T-helper 1 cell treated with Interleukin-12 subunit alpha and Interleukin-12 subunit beta and Interleukin-4 antibody, amounts not matched to agents 30 μg/mL and 1 μg/mL, for 36 hours (primary cell): ENCODE results near the gene DAPP1.

Experiments
- H3K27ac Mint-ChIP-seq: one replicate; pipeline ENCODE4 v1.8.0; 2021; ENCODE audit warnings: mild to moderate bottlenecking, mixed read lengths
- H3K27me3 Mint-ChIP-seq: one replicate; pipeline ENCODE4 v1.8.0; 2021; ENCODE audit warnings: low read depth, mixed read lengths
- H3K36me3 Mint-ChIP-seq: one replicate; pipeline ENCODE4 v1.8.0; 2021; ENCODE audit warnings: low read depth, mixed read lengths
- H3K4me1 Mint-ChIP-seq: one replicate; pipeline ENCODE4 v1.8.0; 2021; ENCODE audit warnings: low read depth, mixed read lengths
- H3K4me3 Mint-ChIP-seq: one replicate; pipeline ENCODE4 v1.8.0; 2021; ENCODE audit warnings: mild to moderate bottlenecking, moderate library complexity, mixed read lengths
- H3K9me3 Mint-ChIP-seq: one replicate; pipeline ENCODE4 v1.8.0; 2021; ENCODE audit warnings: mixed read lengths

DAPP1 gene

GRCh38 chr4:99832758-99833157, 16.1 kb downstream of the DAPP1 start:
- Mint-ChIP-seq H3K36me3 (peaks cover 25% of the 10 kb centered on the region), H3K4me3 (no peak overlapping the region), H3K9me3 (no peaks in the 10 kb centered on the region)

GRCh38 chr4:99833756-99834155, 17.1 kb downstream of the DAPP1 start:
- no peak overlapping the region for H3K4me3 Mint-ChIP-seq
- peaks cover 24% of the 10 kb centered on the region for H3K36me3 Mint-ChIP-seq
- no peak overlapping the region for H3K27ac Mint-ChIP-seq
- H3K9me3 Mint-ChIP-seq, result no peaks in the 10 kb centered on the region
- peaks cover 18% of the 10 kb centered on the region for H3K4me1 Mint-ChIP-seq
- H3K27me3 Mint-ChIP-seq, result no peaks in the 10 kb centered on the region

More at GRCh38 chr4:99832758-99833157, 16.1 kb downstream of the DAPP1 start:
- no peaks in the 10 kb centered on the region for H3K27me3 Mint-ChIP-seq
- peaks cover 21% of the 10 kb centered on the region for H3K4me1 Mint-ChIP-seq
- H3K27ac Mint-ChIP-seq, result no peak overlapping the region

- peaks cover 30% of the 10 kb centered on the region for H3K36me3 Mint-ChIP-seq
- H3K4me3 Mint-ChIP-seq, result no peak overlapping the region
- peaks cover 22% of the 10 kb centered on the region for H3K4me1 Mint-ChIP-seq
- no peaks in the 10 kb centered on the region for H3K9me3 Mint-ChIP-seq
- H3K27me3 Mint-ChIP-seq, result no peaks in the 10 kb centered on the region
- no peak overlapping the region for H3K27ac Mint-ChIP-seq
These were observed 17.9 kb downstream of the DAPP1 start for GRCh38 chr4:99834569-99834968.

GRCh38 chr4:99835942-99836341, 19.3 kb downstream of the DAPP1 start:
- Mint-ChIP-seq H3K27me3 (no peaks in the 10 kb centered on the region), H3K9me3 (no peaks in the 10 kb centered on the region), H3K27ac (no peak overlapping the region), H3K4me1 (peaks cover 19% of the 10 kb centered on the region), H3K36me3 (peaks cover 30% of the 10 kb centered on the region), H3K4me3 (no peak overlapping the region)

- Mint-ChIP-seq H3K4me3 (no peak overlapping the region), H3K4me1 (peaks cover 18% of the 10 kb centered on the region), H3K27ac (no peak overlapping the region), H3K9me3 (no peaks in the 10 kb centered on the region), H3K36me3 (peaks cover 46% of the 10 kb centered on the region), H3K27me3 (no peaks in the 10 kb centered on the region)
These were observed 22.3 kb downstream of the DAPP1 start for GRCh38 chr4:99838927-99839326.

GRCh38 chr4:99841129-99841528, 24.5 kb downstream of the DAPP1 start:
- H3K4me3 Mint-ChIP-seq, result no peak overlapping the region
- no peaks in the 10 kb centered on the region for H3K27me3 Mint-ChIP-seq
- peaks cover 31% of the 10 kb centered on the region for H3K4me1 Mint-ChIP-seq
- H3K36me3 Mint-ChIP-seq, result peaks cover 42% of the 10 kb centered on the region
- no peaks in the 10 kb centered on the region for H3K9me3 Mint-ChIP-seq
- no peak overlapping the region for H3K27ac Mint-ChIP-seq

GRCh38 chr4:99843413-99843812, 26.8 kb downstream of the DAPP1 start:
- peaks cover 38% of the 10 kb centered on the region for H3K36me3 Mint-ChIP-seq
- no peak overlapping the region for H3K27ac Mint-ChIP-seq
- H3K27me3 Mint-ChIP-seq, result no peaks in the 10 kb centered on the region
- no peaks in the 10 kb centered on the region for H3K9me3 Mint-ChIP-seq
- H3K4me3 Mint-ChIP-seq, result no peak overlapping the region
- H3K4me1 Mint-ChIP-seq, result peaks cover 47% of the 10 kb centered on the region

GRCh38 chr4:99844048-99844447, 27.4 kb downstream of the DAPP1 start:
- Mint-ChIP-seq H3K27me3 (no peaks in the 10 kb centered on the region), H3K9me3 (no peaks in the 10 kb centered on the region), H3K4me1 (peaks cover 50% of the 10 kb centered on the region), H3K4me3 (no peak overlapping the region), H3K27ac (no peak overlapping the region), H3K36me3 (peaks cover 38% of the 10 kb centered on the region)

- Mint-ChIP-seq H3K27ac (peak overlapping the region; percentile 86), H3K36me3 (peaks cover 40% of the 10 kb centered on the region), H3K4me3 (no peak overlapping the region), H3K27me3 (no peaks in the 10 kb centered on the region), H3K9me3 (no peaks in the 10 kb centered on the region), H3K4me1 (peaks cover 57% of the 10 kb centered on the region)
These were observed 28.6 kb downstream of the DAPP1 start for GRCh38 chr4:99845179-99845578.

GRCh38 chr4:99845708-99846469, 29.3 kb downstream of the DAPP1 start:
- H3K4me1 Mint-ChIP-seq, result peaks cover 59% of the 10 kb centered on the region
- H3K9me3 Mint-ChIP-seq, result no peaks in the 10 kb centered on the region
- peak overlapping the region; percentile 86 for H3K27ac Mint-ChIP-seq
- H3K4me3 Mint-ChIP-seq, result peak overlapping the region; percentile 28
- H3K27me3 Mint-ChIP-seq, result no peaks in the 10 kb centered on the region
- peaks cover 38% of the 10 kb centered on the region for H3K36me3 Mint-ChIP-seq

- H3K4me3 Mint-ChIP-seq, result peak overlapping the region; percentile 57
- no peaks in the 10 kb centered on the region for H3K9me3 Mint-ChIP-seq
- peaks cover 59% of the 10 kb centered on the region for H3K4me1 Mint-ChIP-seq
- H3K27me3 Mint-ChIP-seq, result no peaks in the 10 kb centered on the region
- H3K27ac Mint-ChIP-seq, result peak overlapping the region; percentile 97
- peaks cover 29% of the 10 kb centered on the region for H3K36me3 Mint-ChIP-seq
These were observed 30.3 kb downstream of the DAPP1 start for GRCh38 chr4:99846891-99847290.

- Mint-ChIP-seq H3K4me3 (peak overlapping the region; percentile 57), H3K36me3 (peaks cover 31% of the 10 kb centered on the region), H3K9me3 (no peaks in the 10 kb centered on the region), H3K4me1 (peaks cover 64% of the 10 kb centered on the region), H3K27me3 (no peaks in the 10 kb centered on the region), H3K27ac (peak overlapping the region; percentile 97)
These were observed 30.8 kb downstream of the DAPP1 start for GRCh38 chr4:99847362-99847976.

- H3K27me3 Mint-ChIP-seq, result no peaks in the 10 kb centered on the region
- H3K4me3 Mint-ChIP-seq, result peak overlapping the region; percentile 46
- peaks cover 74% of the 10 kb centered on the region for H3K4me1 Mint-ChIP-seq
- peak overlapping the region; percentile 97 for H3K27ac Mint-ChIP-seq
- H3K9me3 Mint-ChIP-seq, result no peaks in the 10 kb centered on the region
- peaks cover 38% of the 10 kb centered on the region for H3K36me3 Mint-ChIP-seq
These were observed 32.0 kb downstream of the DAPP1 start for GRCh38 chr4:99848591-99849001.

- Mint-ChIP-seq H3K36me3 (peaks cover 55% of the 10 kb centered on the region), H3K27me3 (no peaks in the 10 kb centered on the region), H3K27ac (peak overlapping the region; percentile 88), H3K4me3 (peak overlapping the region; percentile 68), H3K9me3 (no peaks in the 10 kb centered on the region), H3K4me1 (peaks cover 75% of the 10 kb centered on the region)
These were observed 35.6 kb downstream of the DAPP1 start for GRCh38 chr4:99852199-99852749.

GRCh38 chr4:99853190-99853589, 36.6 kb downstream of the DAPP1 start:
- Mint-ChIP-seq H3K27ac (peak overlapping the region; percentile 37), H3K27me3 (no peaks in the 10 kb centered on the region)

More at GRCh38 chr4:99853190-99853589, 36.6 kb downstream of the DAPP1 start:
- no peak overlapping the region for H3K4me3 Mint-ChIP-seq
- H3K36me3 Mint-ChIP-seq, result peaks cover 56% of the 10 kb centered on the region
- peaks cover 70% of the 10 kb centered on the region for H3K4me1 Mint-ChIP-seq
- H3K9me3 Mint-ChIP-seq, result no peaks in the 10 kb centered on the region
